HG03442 (cell line): ENCODE data around the gene SPTBN4.
"Not testable (repeated sequence)": the region's sequence is repeated elsewhere in the genome, so short reads cannot be mapped to it uniquely, and the experiment has no call there.

Experiments used
- ATAC-seq: cut with Tn5 transposase; IDR thresholded peaks from one replicate; pipeline ENCODE4 v1.9.1; 2021; ENCODE audit warnings: mild to moderate bottlenecking, moderate library complexity; ENCODE audit not compliant: unreplicated experiment

The SPTBN4 gene

DNA sequence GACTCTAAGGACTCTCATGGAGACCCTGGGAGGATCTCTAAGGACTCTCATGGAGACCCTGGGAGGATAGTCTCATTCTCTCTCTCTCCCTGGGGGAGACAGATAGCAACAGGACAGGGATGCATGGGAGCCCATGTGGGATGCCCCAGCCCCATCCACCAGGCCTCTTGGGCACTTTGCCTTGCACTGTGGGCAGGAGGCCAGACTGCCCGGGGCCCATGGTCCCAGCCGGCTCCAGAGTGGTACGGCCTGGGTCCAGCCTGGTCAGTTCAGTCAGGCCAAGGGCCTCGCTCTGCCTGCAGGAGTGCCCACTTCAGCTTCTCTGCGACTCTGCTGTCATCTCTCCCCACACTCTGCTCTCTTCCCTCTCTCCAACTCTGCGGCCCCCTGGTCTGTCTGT, 61.3 kb downstream of the SPTBN4 start:
- no peak for ATAC-seq

DNA sequence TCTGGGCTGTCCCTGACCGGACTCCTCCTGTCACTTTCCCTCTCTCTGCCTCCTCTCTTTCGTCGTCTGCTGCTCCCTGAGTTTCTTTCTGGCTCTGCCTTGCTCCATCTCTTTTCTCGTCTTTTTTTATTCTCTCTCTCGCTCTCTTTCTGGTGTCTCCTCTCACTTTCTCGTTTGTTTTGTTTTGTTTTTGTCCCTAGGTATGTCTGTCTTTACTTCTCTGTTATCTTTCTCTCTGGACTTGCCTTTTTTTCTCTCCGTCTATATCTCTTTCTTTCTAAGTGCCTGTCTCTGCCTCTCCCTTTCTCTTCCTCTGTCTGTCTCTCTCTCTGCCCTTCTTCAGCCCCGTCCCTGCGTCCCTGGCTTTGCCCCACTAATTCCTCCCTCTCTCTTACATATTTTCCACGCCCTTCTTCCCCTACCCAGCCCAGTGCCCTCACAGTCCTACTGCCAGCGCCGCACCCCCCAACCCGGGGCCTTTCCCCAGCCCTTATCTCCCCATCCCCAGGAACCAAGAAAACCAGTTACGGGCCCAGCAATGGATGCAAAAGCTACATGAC, 61.8 kb downstream of the SPTBN4 start:
- ATAC-seq = no peak

DNA sequence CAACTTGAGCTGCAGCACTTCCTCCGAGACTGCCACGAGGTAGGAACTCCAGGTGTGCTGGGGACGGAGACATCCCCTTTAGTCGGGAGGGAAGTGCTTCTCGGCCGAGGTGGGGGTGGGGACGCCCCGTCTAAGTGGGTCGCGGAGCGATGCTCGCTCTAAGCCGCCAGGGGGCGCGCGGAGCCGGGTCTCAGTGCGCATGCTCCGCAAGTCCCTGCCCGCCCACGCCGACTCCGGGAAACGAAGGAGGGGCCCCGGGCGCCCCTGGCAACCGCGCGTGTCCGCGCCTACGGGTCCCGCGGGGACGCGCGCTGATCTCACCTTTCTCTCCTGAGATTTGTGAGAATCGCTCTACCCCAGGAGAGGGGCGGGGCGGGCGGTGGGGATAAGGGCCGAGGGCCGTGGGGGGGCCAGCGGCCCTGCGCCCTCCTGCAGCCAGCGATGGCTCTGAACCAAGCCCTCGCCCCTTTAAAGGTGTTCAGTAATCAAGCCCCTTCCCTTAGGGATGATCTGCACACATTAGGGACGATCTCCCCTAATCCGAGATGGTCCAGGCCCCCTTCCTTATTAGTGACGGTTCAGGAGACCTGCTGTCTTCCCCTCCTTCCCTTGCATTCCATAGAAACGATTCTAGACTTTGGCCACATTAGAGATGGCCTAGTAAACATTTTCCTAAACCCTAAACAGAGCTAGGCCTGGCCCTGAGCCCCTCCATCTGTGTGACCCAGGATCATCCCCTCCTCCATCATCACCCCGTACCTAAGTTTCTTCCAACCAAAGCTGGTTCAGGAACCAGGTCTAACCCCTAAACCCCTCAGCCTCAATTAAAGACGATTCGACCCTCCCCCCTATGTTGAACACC, 62.5 kb downstream of the SPTBN4 start:
- no peak for ATAC-seq

DNA sequence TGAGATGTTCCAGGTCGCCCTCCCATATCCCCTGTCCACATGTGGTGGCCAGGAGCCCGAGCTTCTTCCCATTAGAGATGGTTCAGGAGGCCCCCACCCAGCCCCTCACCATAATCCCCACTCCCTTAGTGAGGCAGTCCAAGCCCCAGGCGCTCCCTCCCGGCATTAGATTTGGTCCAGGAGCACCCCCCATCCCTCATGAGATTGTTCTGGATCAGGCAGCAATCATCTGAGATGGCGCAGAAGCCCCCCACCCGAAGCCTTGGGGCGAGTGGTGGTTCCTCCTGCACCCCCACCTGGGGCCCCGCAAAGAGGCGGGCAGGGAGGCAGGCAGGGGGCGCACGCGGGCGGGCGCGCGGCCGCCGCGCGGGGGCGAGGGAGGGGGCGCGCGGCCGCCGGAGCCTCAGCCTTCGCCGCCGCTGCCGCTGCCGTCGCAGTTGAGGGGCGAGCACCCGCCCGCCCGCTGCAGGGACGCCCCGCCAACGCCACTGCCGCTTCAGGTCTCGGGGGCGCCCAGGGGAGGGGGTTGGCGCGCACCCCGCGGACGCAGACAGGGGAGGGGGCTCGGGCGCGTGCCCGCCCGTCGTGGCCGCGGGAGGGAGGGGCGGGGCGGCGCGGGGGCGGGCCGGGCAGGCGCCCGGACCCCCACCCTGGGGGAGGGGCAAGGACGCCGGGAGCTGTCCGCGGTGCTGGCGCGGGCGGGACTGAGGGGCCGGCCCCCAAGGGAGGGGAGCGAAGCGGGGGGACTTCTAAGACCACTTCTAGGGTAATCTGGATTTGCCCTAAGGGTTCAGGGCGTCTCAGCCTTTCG, 63.5 kb downstream of the SPTBN4 start:
- ATAC-seq = no peak

DNA sequence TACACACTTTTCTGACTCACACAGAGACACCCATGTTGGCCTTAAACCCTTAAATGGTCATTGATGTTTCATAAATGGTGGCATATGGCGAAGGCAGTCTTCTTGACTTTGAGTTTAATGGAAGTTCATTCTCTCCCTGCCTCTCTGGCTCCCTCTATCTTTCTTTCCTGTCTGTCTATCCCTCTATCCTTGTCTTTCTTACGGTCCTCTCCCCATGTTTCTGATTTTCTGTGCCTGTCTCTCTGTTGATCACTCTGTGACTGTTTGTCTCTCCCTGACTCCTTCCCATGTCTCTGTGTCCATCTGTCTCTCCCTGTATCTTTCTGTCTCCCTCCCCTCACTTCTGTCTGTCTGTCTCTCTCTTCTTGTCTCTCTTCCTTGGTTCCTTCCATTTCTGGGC, 66.7 kb downstream of the SPTBN4 start:
- no peak for ATAC-seq

DNA sequence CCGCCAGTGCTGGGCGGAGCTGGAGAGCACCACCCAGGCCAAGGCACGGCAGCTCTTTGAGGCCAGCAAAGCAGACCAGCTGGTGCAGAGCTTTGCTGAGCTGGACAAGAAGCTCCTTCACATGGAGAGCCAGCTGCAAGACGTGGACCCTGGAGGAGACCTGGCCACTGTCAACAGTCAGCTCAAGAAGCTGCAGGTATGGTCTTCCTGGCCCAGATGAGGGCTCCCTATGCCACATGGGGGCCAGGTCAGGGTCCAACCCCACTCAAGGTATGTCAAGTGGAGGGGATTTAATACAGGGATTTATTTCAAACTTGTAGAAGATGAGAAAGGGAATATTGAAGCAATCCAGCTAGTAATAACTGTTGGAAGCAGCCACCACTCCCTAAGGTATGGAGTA, 67.3 kb downstream of the SPTBN4 start:
- ATAC-seq = no peak

DNA sequence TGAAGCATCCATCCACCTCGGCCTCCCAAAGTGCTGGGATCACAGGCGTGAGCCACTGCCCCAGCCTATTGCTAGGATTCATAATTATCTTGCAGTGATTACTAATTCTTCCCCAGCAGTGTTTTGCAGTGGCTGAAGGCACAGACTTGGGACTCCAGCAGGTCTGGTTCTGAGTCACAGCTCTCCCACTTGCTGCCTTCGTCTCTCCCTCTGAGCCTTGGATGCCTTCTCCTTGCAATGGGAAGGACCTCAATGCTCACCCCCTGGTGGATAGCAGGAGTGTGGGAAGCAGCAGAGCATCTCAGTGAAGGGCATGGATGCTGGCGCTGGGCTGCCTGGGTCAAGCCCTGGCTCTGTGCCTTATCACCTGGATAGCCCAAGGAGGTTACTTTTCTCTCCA, 72.3 kb downstream of the SPTBN4 start:
- no peak for ATAC-seq

DNA sequence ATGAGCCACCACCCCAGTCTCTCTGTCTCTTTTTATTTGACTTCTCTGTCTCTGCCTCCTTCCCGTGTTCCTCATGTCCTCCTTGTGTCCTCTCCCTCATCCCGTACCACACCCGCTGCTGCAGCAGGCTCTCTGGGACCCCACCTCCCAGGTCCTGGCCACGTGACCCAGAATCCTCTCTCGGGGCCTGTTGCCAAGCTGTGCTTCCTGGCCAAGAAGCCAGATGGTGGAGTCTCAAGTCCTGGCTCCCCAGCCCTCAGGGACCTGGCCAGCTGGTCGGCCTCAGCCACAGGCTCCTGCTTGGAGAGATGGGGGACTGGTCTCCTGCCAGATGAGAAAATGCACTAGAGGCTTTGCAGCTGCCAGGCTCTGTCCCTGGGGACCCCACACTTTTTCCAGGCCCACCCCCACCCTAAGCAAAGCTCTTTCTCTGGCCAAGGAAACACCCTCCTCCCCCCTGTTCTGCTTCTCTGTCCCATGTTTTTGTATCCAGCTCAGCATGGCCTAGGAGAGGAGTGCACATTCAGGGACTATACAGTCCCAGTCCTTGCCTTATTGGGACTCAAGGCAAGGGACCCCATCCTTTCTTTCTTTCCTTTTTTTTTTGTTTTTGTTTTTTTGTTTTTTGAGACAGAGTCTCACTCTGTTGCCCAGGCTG, 75.5 kb downstream of the SPTBN4 start:
- ATAC-seq = no peak

DNA sequence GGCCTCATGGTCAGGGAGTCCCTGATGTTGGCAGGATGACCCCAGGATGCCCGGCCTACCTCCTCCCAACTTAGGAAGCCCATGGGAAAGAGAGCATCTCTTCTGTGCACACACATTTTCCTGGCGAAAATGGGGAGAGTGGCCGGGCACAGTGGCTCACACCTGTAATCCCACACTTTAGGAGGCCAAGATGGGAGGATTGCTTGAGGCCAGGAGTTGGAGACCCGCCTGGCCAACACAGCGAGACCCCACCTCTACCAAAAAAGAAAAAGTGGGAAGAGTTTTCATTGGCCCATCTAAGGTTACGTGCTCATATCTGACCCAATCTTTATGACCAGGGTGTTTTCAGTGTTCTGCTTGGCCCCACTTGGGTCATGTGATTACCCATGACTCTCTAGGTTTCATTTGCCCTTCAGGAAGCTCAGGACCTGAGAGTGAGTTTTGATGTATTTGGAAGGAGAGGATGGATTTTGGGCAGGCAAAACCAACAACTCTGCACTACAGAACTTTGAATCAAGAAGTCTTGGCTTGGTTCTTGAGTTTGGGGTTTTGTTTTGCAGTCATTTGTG, 76.3 kb downstream of the SPTBN4 start:
- ATAC-seq = no peak

DNA sequence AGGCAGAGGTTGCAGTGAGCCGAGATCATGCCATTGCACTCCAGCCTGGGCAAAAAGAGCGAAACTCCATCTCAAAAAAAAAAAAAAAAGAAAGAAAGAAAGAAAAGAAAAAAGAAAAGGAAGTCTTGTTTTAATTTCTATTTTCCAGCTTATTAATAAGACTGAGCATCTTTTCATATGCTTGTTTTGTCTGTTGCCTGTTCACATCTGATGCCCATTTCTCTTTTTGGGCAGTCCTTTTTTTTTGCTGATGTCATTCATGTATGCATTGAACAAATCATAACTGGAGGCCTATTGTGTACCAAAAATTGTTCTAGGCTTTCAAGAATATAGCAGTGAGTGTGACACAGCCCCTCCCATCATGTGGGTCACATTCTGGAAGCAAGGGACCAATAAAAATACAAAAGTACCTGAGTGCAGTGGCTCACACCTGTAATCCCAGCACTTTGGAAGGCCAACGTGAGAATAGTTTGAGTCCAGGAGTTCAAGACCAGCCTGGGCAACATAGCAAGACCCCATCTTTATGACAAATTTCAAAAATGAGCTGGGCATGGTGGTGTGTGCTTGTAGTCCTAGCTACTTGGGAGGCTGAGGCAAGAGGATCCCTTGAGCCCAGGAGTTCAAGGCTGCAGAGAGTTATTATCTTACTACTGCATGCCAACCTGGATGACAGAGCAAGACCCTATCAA, 79.5 kb downstream of the SPTBN4 start:
- ATAC-seq = not testable (repeated sequence)

DNA sequence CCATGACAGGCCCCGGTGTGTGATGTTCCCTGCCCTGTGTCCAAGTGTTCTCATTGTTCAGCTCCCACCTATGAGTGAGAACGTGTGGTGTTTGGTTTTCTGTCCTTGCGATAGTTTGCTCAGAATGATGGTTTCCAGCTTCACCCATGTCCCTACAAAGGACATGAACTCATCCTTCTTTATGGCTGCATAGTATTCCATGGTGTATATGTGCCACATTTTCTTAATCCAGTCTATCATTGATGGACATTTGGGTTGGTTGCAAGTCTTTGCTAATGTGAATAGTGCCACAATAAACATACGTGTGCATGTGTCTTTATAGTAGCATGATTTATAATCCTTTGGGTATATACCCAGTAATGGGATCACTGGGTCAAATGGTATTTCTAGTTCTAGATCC, 80.4 kb downstream of the SPTBN4 start:
- not testable (repeated sequence) for ATAC-seq

DNA sequence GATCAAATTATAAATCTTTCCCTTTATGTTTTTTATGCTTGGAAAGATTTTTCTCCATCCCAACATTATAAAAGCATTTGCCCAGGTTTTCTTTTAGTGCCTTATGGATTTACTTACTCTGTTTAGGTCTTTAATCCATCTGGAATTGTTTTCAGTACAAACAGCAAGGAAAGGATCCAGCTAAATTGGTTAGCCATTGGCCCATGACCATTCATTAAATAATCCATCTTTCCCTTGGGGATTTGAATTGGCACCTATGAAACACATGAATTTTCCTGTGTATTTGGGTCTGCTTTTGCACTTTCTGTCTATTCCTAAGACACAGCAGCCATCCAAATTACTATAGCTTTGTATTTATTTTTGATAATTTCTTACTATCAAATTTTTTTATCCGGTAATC, 81.0 kb downstream of the SPTBN4 start:
- no peak for ATAC-seq

DNA sequence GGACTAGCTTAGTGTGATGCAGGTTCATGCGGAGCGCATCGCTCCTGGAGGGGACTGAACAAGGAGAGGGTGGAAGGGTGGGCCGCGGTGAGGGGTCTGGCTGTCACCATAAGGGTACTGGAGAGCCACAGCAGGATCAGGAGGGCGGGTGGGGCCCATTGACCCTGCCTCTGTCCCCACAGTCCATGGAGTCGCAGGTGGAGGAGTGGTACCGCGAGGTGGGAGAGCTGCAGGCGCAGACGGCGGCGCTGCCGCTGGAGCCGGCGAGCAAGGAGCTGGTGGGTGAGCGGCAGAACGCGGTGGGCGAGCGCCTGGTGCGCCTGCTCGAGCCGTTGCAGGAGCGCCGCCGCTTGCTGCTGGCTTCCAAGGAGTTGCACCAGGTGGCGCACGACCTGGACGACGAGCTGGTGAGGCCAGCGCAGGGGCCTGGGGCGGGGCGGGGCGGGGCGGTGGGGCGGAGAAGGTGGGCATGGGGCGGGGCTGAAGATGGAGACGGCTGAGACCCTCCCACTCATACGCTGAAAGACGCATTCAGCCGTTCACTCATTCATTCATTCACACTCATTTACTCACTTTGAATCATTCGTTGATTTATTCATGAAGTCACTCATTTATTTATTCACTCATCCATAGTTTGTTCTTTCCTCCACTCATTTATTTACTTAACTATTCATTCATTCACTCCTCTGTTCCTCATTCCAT, 82.4 kb downstream of the SPTBN4 start:
- ATAC-seq = no peak

DNA sequence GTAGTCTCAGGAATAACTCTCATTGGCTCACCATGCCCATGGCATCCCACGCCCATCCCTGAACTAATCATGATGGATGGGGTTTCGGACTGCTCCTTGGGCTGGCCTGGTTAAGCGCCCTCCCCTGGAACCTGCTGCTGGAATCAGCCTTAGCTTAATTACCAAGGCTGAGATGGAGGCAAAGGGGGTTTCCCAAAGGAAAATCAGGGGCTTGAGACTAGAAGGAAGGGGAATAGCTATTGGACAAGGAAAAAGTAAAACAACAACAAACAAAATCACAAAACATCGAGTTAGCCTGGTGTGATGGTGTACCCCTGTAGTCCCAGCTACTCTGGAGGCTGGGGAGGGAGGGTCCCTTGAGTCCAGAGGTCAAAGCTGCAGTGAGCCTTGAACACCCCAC, 84.2 kb downstream of the SPTBN4 start:
- no peak for ATAC-seq

DNA sequence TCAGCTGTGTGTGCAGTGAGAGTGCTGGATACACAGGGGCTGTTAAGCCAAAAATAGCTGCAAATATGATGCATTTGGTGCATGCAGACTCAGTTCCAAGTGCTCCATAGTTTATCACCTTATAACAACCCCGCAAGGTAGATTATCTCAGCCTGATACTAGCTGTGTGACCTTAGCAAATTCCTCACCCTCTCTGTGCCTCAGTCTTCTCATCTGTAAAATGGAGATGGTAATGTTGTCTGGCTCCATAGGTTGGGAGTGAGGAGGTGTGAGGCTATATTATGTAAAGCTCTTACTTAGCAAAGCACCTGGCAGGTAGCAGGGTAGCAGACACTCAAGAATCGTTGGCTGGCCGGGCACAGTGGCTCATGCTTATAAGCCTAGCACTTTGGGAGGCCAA, 86.0 kb downstream of the SPTBN4 start:
- no peak for ATAC-seq

DNA sequence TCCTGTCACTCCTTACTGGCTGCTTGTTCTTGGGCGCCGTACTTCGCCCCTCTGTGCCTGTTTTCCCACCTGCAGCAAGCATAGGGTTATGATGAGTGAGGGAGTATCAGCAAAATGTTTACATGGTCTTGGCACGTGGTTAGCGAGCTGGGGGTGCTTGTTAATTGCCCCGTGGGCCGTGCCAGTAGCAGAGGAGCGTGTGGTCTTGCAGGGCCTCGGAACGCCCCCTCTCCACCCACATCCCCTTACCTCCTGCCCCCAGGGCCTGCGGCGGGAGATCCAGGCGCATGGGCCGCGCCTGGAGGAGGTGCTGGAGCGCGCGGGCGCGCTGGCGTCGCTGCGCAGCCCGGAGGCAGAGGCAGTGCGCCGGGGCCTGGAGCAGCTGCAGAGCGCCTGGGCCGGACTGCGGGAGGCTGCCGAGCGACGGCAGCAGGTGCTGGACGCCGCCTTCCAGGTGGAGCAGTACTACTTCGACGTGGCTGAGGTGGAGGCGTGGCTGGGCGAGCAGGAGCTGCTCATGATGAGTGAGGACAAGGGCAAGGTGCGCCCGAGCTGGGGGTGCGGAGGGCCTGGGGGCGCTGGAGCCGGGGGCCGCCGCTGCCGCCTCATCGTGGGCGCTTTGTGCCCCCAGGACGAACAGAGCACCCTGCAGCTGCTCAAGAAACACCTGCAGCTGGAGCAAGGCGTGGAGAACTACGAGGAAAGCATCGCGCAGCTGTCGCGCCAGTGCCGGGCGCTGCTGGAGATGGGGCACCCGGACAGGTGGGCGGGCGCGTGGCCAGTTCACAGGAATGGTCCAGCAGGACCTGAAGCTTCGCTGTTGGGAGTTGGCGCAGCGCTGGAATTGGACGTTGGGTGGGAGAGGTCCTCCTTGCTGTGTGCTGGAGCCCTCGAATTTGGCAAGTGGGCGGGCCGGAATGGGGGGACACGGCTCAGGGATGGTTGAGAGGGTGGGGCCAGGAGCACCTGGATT, 87.4 kb downstream of the SPTBN4 start:
- ATAC-seq = no peak

DNA sequence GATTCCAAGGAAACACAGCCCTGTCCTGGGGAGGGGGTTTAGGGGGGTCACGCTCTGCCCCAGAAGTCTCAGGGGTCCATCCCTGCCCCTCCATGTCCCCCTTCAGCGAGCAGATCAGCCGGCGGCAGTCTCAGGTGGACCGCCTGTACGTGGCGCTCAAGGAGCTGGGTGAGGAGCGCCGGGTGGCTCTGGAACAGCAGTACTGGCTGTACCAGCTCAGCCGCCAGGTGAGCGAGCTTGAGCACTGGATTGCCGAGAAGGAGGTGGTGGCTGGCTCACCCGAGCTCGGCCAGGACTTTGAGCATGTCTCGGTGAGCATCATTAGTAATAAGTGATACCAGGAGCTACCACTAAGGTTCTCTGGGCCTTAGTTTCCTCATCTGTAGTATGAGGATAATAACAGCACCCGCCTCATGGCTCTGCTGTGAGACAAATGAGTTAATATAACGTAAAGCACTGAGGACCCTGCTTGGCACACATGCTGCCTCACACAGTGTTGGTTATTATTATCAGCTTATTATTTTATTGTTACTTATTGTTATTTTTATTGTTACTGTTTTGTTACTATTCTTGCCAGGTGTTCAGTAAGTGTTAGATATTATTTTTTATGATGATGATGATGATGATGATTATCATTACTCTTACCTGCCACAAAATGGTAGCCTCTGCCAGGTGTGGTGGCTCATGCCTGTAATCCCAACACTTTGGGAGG, 89.3 kb downstream of the SPTBN4 start:
- no peak for ATAC-seq

DNA sequence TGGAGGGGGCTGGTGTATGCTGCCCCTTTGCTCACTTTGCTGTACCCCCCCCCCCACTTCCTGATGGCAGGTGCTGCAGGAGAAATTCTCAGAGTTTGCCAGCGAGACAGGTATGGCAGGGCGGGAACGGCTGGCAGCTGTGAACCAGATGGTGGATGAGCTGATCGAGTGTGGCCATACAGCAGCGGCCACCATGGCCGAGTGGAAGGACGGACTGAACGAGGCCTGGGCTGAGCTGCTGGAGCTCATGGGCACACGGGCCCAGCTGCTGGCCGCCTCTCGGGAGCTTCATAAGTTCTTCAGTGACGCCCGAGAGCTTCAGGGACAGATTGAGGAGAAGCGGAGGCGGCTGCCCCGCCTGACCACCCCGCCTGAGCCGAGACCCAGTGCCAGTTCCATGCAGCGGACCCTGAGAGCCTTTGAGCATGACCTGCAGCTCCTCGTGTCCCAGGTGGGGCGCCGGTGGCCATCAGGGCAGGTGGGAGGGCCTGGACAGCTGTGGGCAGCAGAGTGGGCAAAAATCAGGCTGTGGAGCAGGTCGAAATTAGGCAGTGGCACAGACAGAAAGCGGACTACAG, 90.2 kb downstream of the SPTBN4 start:
- no peak for ATAC-seq
